ENCODE results near the gene NOS1. TPM values are rescaled to one million over a fixed set of nuclear protein-coding genes. Genes with fewer than 3 reads are reported as not detected.

NOS1 gene
- total RNA-seq, 4 donors from 2014 or later, result 6.4 to 39.9 (median 8.9) TPM

GRCh38 chr12:117216686-117217085 lies 144.7 kb downstream of the NOS1 start:
- in situ Hi-C loops (cut with MboI; ENCODE audit: low sequenced_read_pairs in 4 of 4), result loop anchor here (10.0 to 25.0 kb wide), 3 partner anchors 371 to 618 kb away; no protein-coding TSS in a partner anchor

GRCh38 chr12:117214797-117215196 lies 146.6 kb downstream of the NOS1 start:
- H3K27me3 ChIP-seq, result no peaks in the 10 kb centered on the region
- no peaks in the 10 kb centered on the region for H3K36me3 ChIP-seq
- peaks cover 7 to 8% of the 10 kb centered on the region in 2 donors for H3K4me1 ChIP-seq
- intact Hi-C loops (cut with DNase I; ENCODE audit: low total_unique reads) (no loop called here), in situ Hi-C loops (cut with MboI; ENCODE audit: low sequenced_read_pairs in 4 of 4) (loop anchor here (10.0 to 25.0 kb wide), 3 partner anchors 373 to 620 kb away; no protein-coding TSS in a partner anchor)
- H3K4me3 ChIP-seq, result no peak overlapping the region
- H3K27ac ChIP-seq, result no peak overlapping the region
- ATAC-seq, result no peak
- no peaks in the 10 kb centered on the region for H3K9me3 ChIP-seq
- no peak for TF ChIP-seq POLR2A (IDR thresholded peaks at IDR 0.05)
- no peak for DNase-seq

More at GRCh38 chr12:117216686-117217085, 144.7 kb downstream of the NOS1 start:
- no peak overlapping the region for H3K27ac ChIP-seq
- DNase-seq, result no peak
- no peaks in the 10 kb centered on the region for H3K36me3 ChIP-seq
- no peak for ATAC-seq
- TF ChIP-seq CTCF (IDR thresholded peaks at IDR 0.05 in 4 of 5, conservative IDR thresholded peaks at IDR 0.05 in 1 of 5) (no peak), POLR2A (IDR thresholded peaks at IDR 0.05) (no peak)
- intact Hi-C loops (cut with DNase I; ENCODE audit: low total_unique reads), result no loop called here
- peaks cover 7 to 8% of the 10 kb centered on the region in 2 donors for H3K4me1 ChIP-seq
- H3K9me3 ChIP-seq, result no peaks in the 10 kb centered on the region
- no peak overlapping the region for H3K4me3 ChIP-seq
- H3K27me3 ChIP-seq, result no peaks in the 10 kb centered on the region

GRCh38 chr12:117213295-117213808 lies 148.1 kb downstream of the NOS1 start:
- H3K27me3 ChIP-seq, result no peaks in the 10 kb centered on the region
- DNase-seq (no peak), ATAC-seq (peak in 1 of 2 donors; percentile 30)
- H3K36me3 ChIP-seq, result no peaks in the 10 kb centered on the region
- H3K9me3 ChIP-seq, result no peaks in the 10 kb centered on the region
- H3K4me3 ChIP-seq, result no peak overlapping the region
- in situ Hi-C loops (cut with MboI; ENCODE audit: low sequenced_read_pairs in 4 of 4), result loop anchor here (10.0 to 25.0 kb wide), 3 partner anchors 374 to 621 kb away; no protein-coding TSS in a partner anchor
- no peak overlapping the region for H3K27ac ChIP-seq
- TF ChIP-seq POLR2A (IDR thresholded peaks at IDR 0.05), result no peak
- no peak for TF ChIP-seq CTCF (IDR thresholded peaks at IDR 0.05 in 4 of 5, conservative IDR thresholded peaks at IDR 0.05 in 1 of 5)
- intact Hi-C loops (cut with DNase I; ENCODE audit: low total_unique reads), result no loop called here
- H3K4me1 ChIP-seq, result peaks cover 5% of the 10 kb centered on the region in 2 donors

GRCh38 chr12:117212563-117213190 lies 148.7 kb downstream of the NOS1 start:
- Histone ChIP-seq H3K9me3 (no peaks in the 10 kb centered on the region), H3K27ac (no peak overlapping the region), H3K36me3 (no peaks in the 10 kb centered on the region), H3K27me3 (no peaks in the 10 kb centered on the region), H3K4me3 (no peak overlapping the region), H3K4me1 (peaks cover 0 to under 1% of the 10 kb centered on the region in 2 donors)
- peak; percentile 33 to 63 for DNase-seq
- TF ChIP-seq POLR2A (IDR thresholded peaks at IDR 0.05) (no peak), CTCF (IDR thresholded peaks at IDR 0.05 in 4 of 5, conservative IDR thresholded peaks at IDR 0.05 in 1 of 5) (peak; percentile 54 to 87 (median 75))
- intact Hi-C loops (cut with DNase I; ENCODE audit: low total_unique reads), result loop anchor here (1.0 kb wide), 1 partner anchor 625 kb away; no protein-coding TSS in a partner anchor
- peak; percentile 88 to 89 for ATAC-seq
- in situ Hi-C loops (cut with MboI; ENCODE audit: low sequenced_read_pairs in 4 of 4), result loop anchor here (10.0 to 25.0 kb wide), 3 partner anchors 375 to 622 kb away; no protein-coding TSS in a partner anchor

GRCh38 chr12:117210266-117210918 lies 151.0 kb downstream of the NOS1 start:
- no peak for DNase-seq
- Histone ChIP-seq H3K4me1 (no peaks in the 10 kb centered on the region), H3K36me3 (no peaks in the 10 kb centered on the region), H3K4me3 (no peak overlapping the region), H3K9me3 (no peaks in the 10 kb centered on the region), H3K27me3 (no peaks in the 10 kb centered on the region), H3K27ac (no peak overlapping the region)
- no peak for TF ChIP-seq CTCF (IDR thresholded peaks at IDR 0.05 in 4 of 5, conservative IDR thresholded peaks at IDR 0.05 in 1 of 5)
- TF ChIP-seq POLR2A (IDR thresholded peaks at IDR 0.05), result no peak
- ATAC-seq, result no peak
- in situ Hi-C loops (cut with MboI; ENCODE audit: low sequenced_read_pairs in 4 of 4) (loop anchor here (10.0 to 25.0 kb wide), 3 partner anchors 377 to 624 kb away; no protein-coding TSS in a partner anchor), intact Hi-C loops (cut with DNase I; ENCODE audit: low total_unique reads) (no loop called here)
